IMR-90 (cell line): ENCODE results near the gene TRAPPC10. TPM values are rescaled to one million over a fixed set of nuclear protein-coding genes. Genes with fewer than 3 reads are reported as not detected.
A peak's percentile ranks its signal among the peaks of the same experiment; 100 is the strongest.

ENCODE experiments used
- ATAC-seq: fragments of 200-7000 bp; cut with Tn5 transposase; 2 replicates; pipeline ENCODE4 v1.9.1; 2020; ENCODE audit warnings: low read depth, mild to moderate bottlenecking, moderate library complexity
- BruUV-seq: library from RNA; stranded (reverse); fragments of 400-500 nt; replicated peaks from 2 replicates; lab custom pipeline; 2021; lab: Mats Ljungman, UMichigan
- CTCF ChIA-PET: fragments of 300-600 bp; formaldehyde crosslinking; extraction: SDS; loops from one replicate; lab custom pipeline; 2021; ENCODE audit warnings: antibody characterized with exemption; lab: Yijun Ruan, JAX
- POLR2A ChIA-PET: fragments of 300-600 bp; sonication (Branson Sonifier 250); formaldehyde crosslinking; loops from one replicate; lab custom pipeline; 2022; ENCODE audit warnings: antibody characterized with exemption; ENCODE audit not compliant: unreplicated experiment; lab: Charles Lee
- DNase-seq: peaks from one replicate; pipeline ENCODE4 v3.0.0; 2013
- H2AFZ ChIP-seq: replicated peaks from 2 replicates; pipeline ENCODE3; 2013; ENCODE audit warnings: low read length, mild to moderate bottlenecking; ENCODE audit not compliant: poor library complexity
- H2AK5ac ChIP-seq: 2 replicates; pipeline ENCODE4 v1.6.1; 2013; ENCODE audit warnings: low read depth, low read length, inconsistent platforms
- H2AK9ac ChIP-seq: replicated peaks from 2 replicates; pipeline ENCODE3; 2013; ENCODE audit warnings: mild to moderate bottlenecking, low read depth, low read length, moderate library complexity; ENCODE audit not compliant: poor library complexity
- H2BK120ac ChIP-seq: 2 replicates; pipeline ENCODE4 v1.6.1; 2013; ENCODE audit warnings: low read depth, low read length, inconsistent platforms
- H2BK15ac ChIP-seq: 3 replicates; pipeline ENCODE4 v1.6.1; 2013; ENCODE audit warnings: low read depth, low read length, inconsistent platforms
- H2BK20ac ChIP-seq: 2 replicates; pipeline ENCODE4 v1.6.1; 2013; ENCODE audit warnings: low read depth, mild to moderate bottlenecking, inconsistent platforms, low read length, moderate library complexity
- H2BK5ac ChIP-seq: 2 replicates; pipeline ENCODE4 v1.6.1; 2013; ENCODE audit warnings: mild to moderate bottlenecking, low read depth, low read length, inconsistent platforms; ENCODE audit not compliant: poor library complexity, severe bottlenecking
- H3K14ac ChIP-seq: replicated peaks from 2 replicates; pipeline ENCODE4 v1.6.1; 2013; ENCODE audit warnings: low read depth, low read length, inconsistent platforms
- H3K18ac ChIP-seq: 2 replicates; pipeline ENCODE4 v1.6.1; 2013; ENCODE audit warnings: low read depth, low read length, control low read depth
- H3K23ac ChIP-seq: 2 replicates; pipeline ENCODE4 v1.6.1; 2013; ENCODE audit warnings: low read depth, low read length, inconsistent platforms
- H3K27ac ChIP-seq: 2 replicates; pipeline ENCODE4 v1.5.1; 2013; ENCODE audit warnings: mild to moderate bottlenecking, control low read depth, low read length; ENCODE audit not compliant: insufficient read depth
- H3K27me3 ChIP-seq: 2 replicates; pipeline ENCODE4 v1.6.1; 2013; ENCODE audit warnings: low read length; ENCODE audit not compliant: control insufficient read depth, insufficient read depth
- H3K36me3 ChIP-seq: 2 replicates; pipeline ENCODE4 v1.6.1; 2013; ENCODE audit warnings: low read length, mixed read lengths; ENCODE audit not compliant: control insufficient read depth, insufficient read depth
- H3K4ac ChIP-seq: 2 replicates; pipeline ENCODE4 v1.6.1; 2013; ENCODE audit warnings: low read depth, low read length, inconsistent platforms
- H3K4me1 ChIP-seq: 2 replicates; pipeline ENCODE4 v1.6.1; 2013; ENCODE audit warnings: low read length, mixed read lengths; ENCODE audit not compliant: control insufficient read depth, insufficient read depth
- H3K4me2 ChIP-seq: 2 replicates; pipeline ENCODE4 v1.6.1; 2013; ENCODE audit warnings: low read depth, mild to moderate bottlenecking, control low read depth, low read length, moderate library complexity
- H3K4me3 ChIP-seq: 2 replicates; pipeline ENCODE4 v1.5.1; 2013; ENCODE audit warnings: low read depth, mild to moderate bottlenecking, control low read depth, low read length, moderate library complexity; ENCODE audit not compliant: insufficient read depth
- H3K56ac ChIP-seq: 2 replicates; pipeline ENCODE4 v1.6.1; 2013; ENCODE audit warnings: low read length, inconsistent platforms; ENCODE audit not compliant: insufficient read depth; ENCODE audit errors: extremely low read depth
- H3K79me1 ChIP-seq, 2 experiments: 2 replicates each; pipeline ENCODE4 v1.6.1; 2013; ENCODE audit warnings: low read length in 2 of 2, inconsistent platforms in 1 of 2, low read depth in 1 of 2
- H3K9ac ChIP-seq: 2 replicates; pipeline ENCODE4 v1.6.1; 2013; ENCODE audit warnings: low read depth, low read length, control low read depth
- H3K9me1 ChIP-seq: 2 replicates; pipeline ENCODE4 v1.6.1; 2013; ENCODE audit warnings: low read length, inconsistent platforms; ENCODE audit not compliant: insufficient read depth
- H3K9me3 ChIP-seq: 2 replicates; pipeline ENCODE4 v1.6.1; 2013; ENCODE audit warnings: low read length; ENCODE audit not compliant: control insufficient read depth, insufficient read depth
- H4K20me1 ChIP-seq: 2 replicates; pipeline ENCODE4 v1.6.1; 2013; ENCODE audit warnings: low read length, inconsistent platforms; ENCODE audit not compliant: insufficient read depth
- H4K5ac ChIP-seq: 2 replicates; pipeline ENCODE4 v1.6.1; 2013; ENCODE audit warnings: mild to moderate bottlenecking, low read depth, low read length, control low read depth
- H4K8ac ChIP-seq, 2 experiments: 2 replicates each; pipeline ENCODE4 v1.6.1; 2013; ENCODE audit warnings: low read depth in 2 of 2, low read length in 2 of 2, control low read depth in 1 of 2, inconsistent platforms in 1 of 2
- H4K91ac ChIP-seq: 2 replicates; pipeline ENCODE4 v1.6.1; 2013; ENCODE audit warnings: low read depth, low read length, inconsistent platforms; ENCODE audit not compliant: insufficient read depth
- BHLHE40 ChIP-seq: fragments of 150-350 bp; IDR thresholded peaks from 2 replicates; pipeline ENCODE4 v1.6.1; 2016; ENCODE audit warnings: mild to moderate bottlenecking, low read depth, low read length
- FOS ChIP-seq: fragments of 150-350 bp; IDR thresholded peaks from 2 replicates; pipeline ENCODE4 v1.6.1; 2016; ENCODE audit warnings: low read depth, low read length
- MAFK ChIP-seq: IDR thresholded peaks from 2 replicates; pipeline ENCODE4 v1.6.1; 2012; ENCODE audit warnings: low read depth, low read length, improper control_type of control experiment
- MAZ ChIP-seq: IDR thresholded peaks from 2 replicates; pipeline ENCODE4 v1.6.1; 2012; ENCODE audit warnings: low read depth, mild to moderate bottlenecking, low read length, improper control_type of control experiment, moderate library complexity, borderline replicate concordance
- MXI1 ChIP-seq: IDR thresholded peaks from 2 replicates; pipeline ENCODE4 v1.6.1; 2012; ENCODE audit warnings: low read depth, mild to moderate bottlenecking, low read length, moderate library complexity, borderline replicate concordance
- POLR2A ChIP-seq: IDR thresholded peaks from 2 replicates; pipeline ENCODE4 v1.6.1; 2012; ENCODE audit warnings: mild to moderate bottlenecking, low read depth, low read length
- WGBS, 2 experiments: methylation state at CpG; one replicate each; pipeline versions ENCODE4 v1.1.5 to v1.1.7; 2013; ENCODE audit warnings: missing lambda C conversion rate in 2 of 2; ENCODE audit not compliant: insufficient read length in 1 of 2; ENCODE audit errors: extremely low coverage in 2 of 2; 5-methylcytosine and 5-hydroxymethylcytosine counted together
- dilution Hi-C: fragments of 300-500 bp; cut with HindIII; formaldehyde crosslinking; loops from one replicate; pipeline ENCODE4 v1.14.3; 2018; ENCODE audit warnings: low sequenced_read_pairs; ENCODE audit not compliant: unreplicated experiment
- in situ Hi-C: fragments of 300-500 bp; cut with MboI; formaldehyde crosslinking; loops from 3 replicates; pipeline ENCODE4 v1.14.3; 2019; ENCODE audit warnings: low sequenced_read_pairs, inconsistent platforms, mixed read lengths
- intact Hi-C: fragments of 100-400 bp; cut with micrococcal nuclease; formaldehyde crosslinking; loops from 2 replicates; pipeline ENCODE4 v1.10.0; 2022
- polyA plus RNA-seq, 3 experiments: library from polyadenylated mRNA; depleted of rRNA; stranded (reverse); fragments of >200 nt; gene quantifications; 2 replicates each; pipeline ENCODE4 v1.2.3, GENCODE V29; 2012; ENCODE audit warnings: low replicate concordance in 1 of 3
- total RNA-seq: library from RNA; depleted of rRNA; stranded (reverse); fragments of >200 nt; gene quantifications from 2 replicates; pipeline ENCODE4 v1.2.3, GENCODE V29; 2012
- TF ChIP-seq, protein P1 (sequence below): fragments of 150-350 bp; IDR thresholded peaks from 2 replicates; pipeline ENCODE4 v1.6.1; 2017; ENCODE audit warnings: mild to moderate bottlenecking, antibody characterized with exemption, low read length, low read depth

The TRAPPC10 gene
- total and polyA plus RNA-seq, 2 of the 4 experiments (the other 2 are of a cell fraction), result 17.8 to 18.1 TPM

DNA sequence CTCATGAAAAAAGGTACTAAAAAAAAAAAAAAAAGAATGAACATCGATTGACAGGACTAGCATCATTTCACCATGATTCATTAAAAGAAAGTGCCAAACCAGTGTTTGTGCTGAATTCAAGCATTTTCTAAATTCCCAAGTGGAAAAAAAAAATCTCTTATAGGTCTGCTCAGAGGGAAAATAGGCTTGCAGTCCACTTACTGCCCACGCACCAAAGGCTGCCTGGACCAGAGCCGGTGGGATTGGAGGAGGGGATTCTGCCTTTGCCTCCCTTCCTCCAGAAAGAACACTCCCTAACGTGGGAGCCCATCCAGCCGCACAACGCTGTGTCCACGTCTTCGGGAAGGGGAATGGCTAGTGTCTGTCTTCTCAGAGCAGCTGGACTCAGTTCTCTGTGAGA, 5.5 kb upstream of the TRAPPC10 start:
- Histone ChIP-seq H3K27ac (peak overlapping the region; percentile 87), H2AK5ac (peak overlapping the region; percentile 94; the same call in 1 of the 2 replicates), H3K18ac (peak overlapping the region; percentile 83), H3K9me1 (peaks cover 13% of the 10 kb centered on the region), H2BK5ac (peak overlapping the region; percentile 91), H3K4ac (peak overlapping the region; percentile 88), H2AFZ (peak overlapping the region; percentile 90), H3K9ac (peak overlapping the region; percentile 42; the same call in 1 of the 2 replicates), H2BK15ac (peak overlapping the region; percentile 97; the same call in 2 of the 3 replicates), H3K4me3 (no peak overlapping the region), H4K5ac (peak overlapping the region; percentile 94), H2BK20ac (peak overlapping the region; percentile 92), H3K36me3 (no peaks in the 10 kb centered on the region), H3K14ac (peak overlapping the region; percentile 61), H4K8ac (peak overlapping the region; percentile 71 to 98; a peak in 3 of 4 replicates), H3K79me1 (peaks cover 4 to 12% of the 10 kb centered on the region in 2 experiments; a peak in 3 of 4 replicates), H3K4me1 (peaks cover 9% of the 10 kb centered on the region), H4K91ac (peak overlapping the region; percentile 95), H3K23ac (peak overlapping the region; percentile 87; the same call in 1 of the 2 replicates), H2AK9ac (peak overlapping the region; percentile 84), H4K20me1 (no peaks in the 10 kb centered on the region), H2BK120ac (peak overlapping the region; percentile 93), H3K27me3 (no peaks in the 10 kb centered on the region), H3K4me2 (no peak overlapping the region), H3K56ac (peak overlapping the region; percentile 30; the same call in 1 of the 2 replicates), H3K9me3 (no peaks in the 10 kb centered on the region)
- intact Hi-C loops, result no loop called here
- POLR2A ChIA-PET, result no interaction called here
- WGBS, 2 experiments, result 85% methylated on average over 4 of the region's 8 CpGs; no CpG with 5 or more reads in 1 of the 2 experiments
- ATAC-seq (peak; percentile 50), DNase-seq (peak; percentile 32)
- TF ChIP-seq, protein P1, sequence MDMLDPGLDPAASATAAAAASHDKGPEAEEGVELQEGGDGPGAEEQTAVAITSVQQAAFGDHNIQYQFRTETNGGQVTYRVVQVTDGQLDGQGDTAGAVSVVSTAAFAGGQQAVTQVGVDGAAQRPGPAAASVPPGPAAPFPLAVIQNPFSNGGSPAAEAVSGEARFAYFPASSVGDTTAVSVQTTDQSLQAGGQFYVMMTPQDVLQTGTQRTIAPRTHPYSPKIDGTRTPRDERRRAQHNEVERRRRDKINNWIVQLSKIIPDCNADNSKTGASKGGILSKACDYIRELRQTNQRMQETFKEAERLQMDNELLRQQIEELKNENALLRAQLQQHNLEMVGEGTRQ, result no peak
- TF ChIP-seq MXI1, result no peak
- no peak for TF ChIP-seq POLR2A
- no peak for TF ChIP-seq BHLHE40
- no peak for TF ChIP-seq MAZ
- TF ChIP-seq FOS, result no peak
- TF ChIP-seq MAFK, result 0 out of 2 replicates have a peak, but pooled peaks have one; percentile 6
- dilution Hi-C loops, result no loop called here
- CTCF ChIA-PET, result no interaction called here
- in situ Hi-C loops, result no loop called here
- no TSS peak for BruUV-seq
